Thoracic aorta (tissue), 2 donors: ENCODE results near the gene SEMA6C. TPM values are rescaled to one million over a fixed set of nuclear protein-coding genes. Genes with fewer than 3 reads are reported as not detected.
"Not testable (repeated sequence)": the region's sequence is repeated elsewhere in the genome, so short reads cannot be mapped to it uniquely, and the experiment has no call there.

ENCODE experiments used
- ATAC-seq: fragments of 150-250 bp; one replicate; pipeline ENCODE4 v1.8.0; 2017; ENCODE audit warnings: low read depth; ENCODE audit not compliant: insufficient number of reproducible peaks, low FRiP score
- DNase-seq: peaks from one replicate; pipeline ENCODE4 v3.0.0-alpha.2; 2020; ENCODE audit warnings: low spot score
- H3K27ac ChIP-seq, 2 donors: fragments of 200-600 bp; sonication (generic); 1 replicate in 1 of 2; 2 replicates in 1 of 2; pipeline ENCODE4 v1.5.1; 2016; ENCODE audit warnings: mild to moderate bottlenecking in 2 of 2, moderate library complexity in 2 of 2
- H3K27me3 ChIP-seq: fragments of 200-600 bp; sonication (generic); replicated peaks from 2 replicates; pipeline ENCODE4 v1.6.0; 2016; ENCODE audit warnings: mild to moderate bottlenecking; ENCODE audit not compliant: insufficient read depth
- H3K36me3 ChIP-seq: fragments of 200-600 bp; sonication (generic); one replicate; pipeline ENCODE4 v1.5.1; 2016
- H3K4me1 ChIP-seq, 2 donors: fragments of 200-600 bp; sonication (generic); 1 replicate in 1 of 2; 2 replicates in 1 of 2; pipeline versions ENCODE4 v1.5.1 to v1.6.0; 2016; ENCODE audit warnings: low read depth in 2 of 2, mild to moderate bottlenecking in 1 of 2; ENCODE audit not compliant: control insufficient read depth in 1 of 2
- H3K4me3 ChIP-seq: fragments of 200-600 bp; sonication (generic); 2 replicates; pipeline ENCODE4 v1.5.1; 2016; ENCODE audit warnings: mild to moderate bottlenecking
- H3K9me3 ChIP-seq: fragments of 200-600 bp; sonication (generic); 2 replicates; pipeline ENCODE4 v1.5.1; 2016
- total RNA-seq, 2 donors: library from RNA; depleted of rRNA; stranded (reverse); fragments of >200 nt; gene quantifications; one replicate each; pipeline versions ENCODE4 v1.1.0 to v1.2.3, GENCODE V29; 2016
- TF ChIP-seq, protein P1 (sequence below): fragments of 200-600 bp; sonication (generic); IDR thresholded peaks from one replicate; pipeline ENCODE4 v1.5.1; 2019; ENCODE audit warnings: antibody characterized with exemption

Gene SEMA6C, protein sequence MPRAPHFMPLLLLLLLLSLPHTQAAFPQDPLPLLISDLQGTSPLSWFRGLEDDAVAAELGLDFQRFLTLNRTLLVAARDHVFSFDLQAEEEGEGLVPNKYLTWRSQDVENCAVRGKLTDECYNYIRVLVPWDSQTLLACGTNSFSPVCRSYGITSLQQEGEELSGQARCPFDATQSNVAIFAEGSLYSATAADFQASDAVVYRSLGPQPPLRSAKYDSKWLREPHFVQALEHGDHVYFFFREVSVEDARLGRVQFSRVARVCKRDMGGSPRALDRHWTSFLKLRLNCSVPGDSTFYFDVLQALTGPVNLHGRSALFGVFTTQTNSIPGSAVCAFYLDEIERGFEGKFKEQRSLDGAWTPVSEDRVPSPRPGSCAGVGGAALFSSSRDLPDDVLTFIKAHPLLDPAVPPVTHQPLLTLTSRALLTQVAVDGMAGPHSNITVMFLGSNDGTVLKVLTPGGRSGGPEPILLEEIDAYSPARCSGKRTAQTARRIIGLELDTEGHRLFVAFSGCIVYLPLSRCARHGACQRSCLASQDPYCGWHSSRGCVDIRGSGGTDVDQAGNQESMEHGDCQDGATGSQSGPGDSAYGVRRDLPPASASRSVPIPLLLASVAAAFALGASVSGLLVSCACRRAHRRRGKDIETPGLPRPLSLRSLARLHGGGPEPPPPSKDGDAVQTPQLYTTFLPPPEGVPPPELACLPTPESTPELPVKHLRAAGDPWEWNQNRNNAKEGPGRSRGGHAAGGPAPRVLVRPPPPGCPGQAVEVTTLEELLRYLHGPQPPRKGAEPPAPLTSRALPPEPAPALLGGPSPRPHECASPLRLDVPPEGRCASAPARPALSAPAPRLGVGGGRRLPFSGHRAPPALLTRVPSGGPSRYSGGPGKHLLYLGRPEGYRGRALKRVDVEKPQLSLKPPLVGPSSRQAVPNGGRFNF
- total RNA-seq: 1 to 10 TPM; 6.3 to 6.8 TPM

DNA sequence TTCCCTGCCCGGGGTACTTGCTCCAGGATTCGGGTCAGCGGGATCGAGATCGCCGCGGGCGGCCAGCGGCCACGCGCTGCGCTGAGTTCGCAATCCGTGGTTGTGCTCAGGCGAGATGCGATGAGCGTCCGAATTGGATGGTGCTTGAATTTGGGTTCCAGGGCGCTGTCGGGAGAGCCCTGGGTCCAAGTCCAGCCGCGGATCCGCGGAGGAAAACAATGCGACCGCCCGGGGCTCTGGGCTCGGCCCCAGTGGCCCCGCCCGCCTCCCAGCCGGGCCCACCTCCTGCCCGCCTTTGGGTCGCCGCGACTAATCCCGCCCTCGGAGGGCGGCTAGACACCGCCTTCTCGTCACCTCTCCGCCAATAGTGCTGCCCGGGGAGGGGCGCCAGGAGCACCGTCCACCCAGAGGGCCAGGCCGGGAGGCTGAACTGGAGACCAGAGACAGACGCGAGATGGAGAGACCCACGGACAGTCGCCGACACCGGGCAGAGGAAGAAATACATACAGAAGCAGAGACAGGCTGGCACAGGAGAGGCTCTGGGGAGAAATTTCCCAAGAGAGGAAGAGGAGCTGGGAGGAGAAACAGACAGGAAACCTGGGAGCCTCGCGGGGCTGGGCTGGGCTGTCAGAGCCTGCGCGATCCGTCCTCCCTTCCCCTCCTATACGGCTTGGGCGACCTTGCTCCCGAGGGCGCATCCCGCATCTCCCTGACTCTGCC is at the start of gene SEMA6C:
TSS of gene SEMA6C (minus strand) at position 220 of the 720 bp plus-strand sequence. CDS start 4,010 bp downstream, outside the sequence.
- ATAC-seq: peak; percentile 74
- Histone ChIP-seq H3K36me3 (no peaks in the 10 kb centered on the region), H3K27ac (peak within 1 kb of the TSS; percentile 66 to 81), H3K4me1 (peaks cover 11 to 40% of the 10 kb centered on the region in 2 donors), H3K4me3 (peak within 1 kb of the TSS; percentile 86), H3K27me3 (no peaks in the 10 kb centered on the region), H3K9me3 (no peaks in the 10 kb centered on the region)
- TF ChIP-seq, protein P1, sequence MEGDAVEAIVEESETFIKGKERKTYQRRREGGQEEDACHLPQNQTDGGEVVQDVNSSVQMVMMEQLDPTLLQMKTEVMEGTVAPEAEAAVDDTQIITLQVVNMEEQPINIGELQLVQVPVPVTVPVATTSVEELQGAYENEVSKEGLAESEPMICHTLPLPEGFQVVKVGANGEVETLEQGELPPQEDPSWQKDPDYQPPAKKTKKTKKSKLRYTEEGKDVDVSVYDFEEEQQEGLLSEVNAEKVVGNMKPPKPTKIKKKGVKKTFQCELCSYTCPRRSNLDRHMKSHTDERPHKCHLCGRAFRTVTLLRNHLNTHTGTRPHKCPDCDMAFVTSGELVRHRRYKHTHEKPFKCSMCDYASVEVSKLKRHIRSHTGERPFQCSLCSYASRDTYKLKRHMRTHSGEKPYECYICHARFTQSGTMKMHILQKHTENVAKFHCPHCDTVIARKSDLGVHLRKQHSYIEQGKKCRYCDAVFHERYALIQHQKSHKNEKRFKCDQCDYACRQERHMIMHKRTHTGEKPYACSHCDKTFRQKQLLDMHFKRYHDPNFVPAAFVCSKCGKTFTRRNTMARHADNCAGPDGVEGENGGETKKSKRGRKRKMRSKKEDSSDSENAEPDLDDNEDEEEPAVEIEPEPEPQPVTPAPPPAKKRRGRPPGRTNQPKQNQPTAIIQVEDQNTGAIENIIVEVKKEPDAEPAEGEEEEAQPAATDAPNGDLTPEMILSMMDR: no peak
- peak; percentile 78 for DNase-seq

DNA sequence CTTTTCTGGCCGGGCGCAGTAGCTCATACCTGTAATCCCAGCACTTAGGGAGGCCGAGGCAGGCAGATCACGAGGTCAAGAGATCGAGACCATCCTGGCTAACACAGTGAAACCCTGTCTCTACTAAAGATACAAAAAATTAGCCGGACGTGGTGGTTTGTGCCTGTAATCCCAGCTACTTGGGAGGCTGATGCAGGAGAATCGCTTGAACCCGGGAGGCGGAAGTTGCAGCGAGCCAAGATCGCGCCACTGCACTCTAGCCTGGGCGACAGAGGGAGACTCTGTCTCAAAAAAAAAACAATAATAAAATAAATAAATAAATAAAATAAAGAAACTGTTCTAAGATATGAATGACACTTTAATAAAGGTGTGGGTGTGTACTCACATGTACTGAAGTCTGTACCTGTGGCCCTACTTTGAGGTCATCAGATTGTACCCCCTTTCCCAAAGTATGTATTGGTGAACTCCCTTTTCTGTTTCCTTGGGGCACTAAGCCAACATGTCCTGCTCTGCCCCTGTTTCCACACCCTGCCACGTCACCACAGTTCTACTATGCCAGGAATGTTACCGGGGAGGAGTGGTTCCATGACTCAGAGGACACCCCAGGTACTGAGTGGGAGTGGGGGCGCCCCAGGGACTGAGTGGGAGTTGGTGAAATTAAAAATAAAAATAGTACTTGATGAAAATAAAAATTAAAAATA is 48.6 kb upstream of the SEMA6C start:
- H3K4me3 ChIP-seq: not testable (repeated sequence)

DNA sequence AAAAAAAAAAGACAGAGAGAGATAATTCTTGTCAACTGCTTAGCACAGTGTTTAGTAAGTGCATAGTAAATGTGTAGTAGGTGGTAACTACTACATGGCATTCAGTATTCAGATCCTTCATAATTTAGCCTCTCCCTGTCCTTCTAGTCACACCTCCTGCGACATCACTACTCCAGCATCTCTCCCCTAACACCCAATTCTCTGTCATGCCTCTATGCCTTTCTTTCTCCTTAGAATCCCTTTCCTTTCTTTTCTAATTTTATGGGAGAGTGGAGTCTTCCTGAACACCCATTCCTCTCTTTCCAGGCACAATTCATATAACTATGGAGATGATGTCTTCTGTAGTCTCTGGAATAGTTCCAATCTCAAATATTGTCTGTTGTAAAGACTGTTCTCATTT is 47.4 kb upstream of the SEMA6C start:
- DNase-seq (no peak), ATAC-seq (no peak)
- TF ChIP-seq, protein P1: no peak
- Histone ChIP-seq H3K4me3 (no peak overlapping the region), H3K9me3 (no peaks in the 10 kb centered on the region), H3K36me3 (no peaks in the 10 kb centered on the region), H3K27ac (no peak overlapping the region), H3K4me1 (peaks cover 11 to 19% of the 10 kb centered on the region in 2 donors), H3K27me3 (no peaks in the 10 kb centered on the region)

More for the DNA sequence above, 48.6 kb upstream of the SEMA6C start:
- H3K9me3 ChIP-seq, H3K36me3 ChIP-seq, H3K27ac ChIP-seq, ATAC-seq, H3K27me3 ChIP-seq: not testable (repeated sequence)
- DNase-seq: peak; percentile 49
- H3K4me1 ChIP-seq: peaks cover 8 to 22% of the 10 kb centered on the region in 2 donors

DNA sequence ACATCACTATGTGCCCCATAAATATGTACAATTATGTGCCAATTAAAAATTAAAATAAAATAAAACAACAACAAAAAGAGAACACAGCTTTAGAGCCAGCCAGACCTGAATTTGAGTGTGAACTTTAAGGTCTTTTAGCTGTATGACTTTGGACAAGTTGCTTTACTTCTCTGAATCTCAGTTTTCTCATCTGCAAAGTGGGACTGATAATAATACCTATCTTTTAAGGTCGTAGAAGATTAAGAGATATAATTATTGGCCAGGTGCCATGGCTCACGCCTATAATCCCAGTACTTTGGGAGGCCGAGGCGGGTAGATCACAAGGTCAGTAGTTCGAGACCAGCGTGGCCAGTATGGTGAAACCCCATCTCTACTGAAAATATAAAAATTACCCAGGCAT is 46.9 kb upstream of the SEMA6C start:
- TF ChIP-seq, protein P1: no peak
- DNase-seq (no peak), ATAC-seq (no peak)
- Histone ChIP-seq H3K27me3 (no peaks in the 10 kb centered on the region), H3K4me3 (no peak overlapping the region), H3K27ac (no peak overlapping the region), H3K36me3 (no peaks in the 10 kb centered on the region), H3K9me3 (no peaks in the 10 kb centered on the region), H3K4me1 (peaks cover 17 to 24% of the 10 kb centered on the region in 2 donors)

DNA sequence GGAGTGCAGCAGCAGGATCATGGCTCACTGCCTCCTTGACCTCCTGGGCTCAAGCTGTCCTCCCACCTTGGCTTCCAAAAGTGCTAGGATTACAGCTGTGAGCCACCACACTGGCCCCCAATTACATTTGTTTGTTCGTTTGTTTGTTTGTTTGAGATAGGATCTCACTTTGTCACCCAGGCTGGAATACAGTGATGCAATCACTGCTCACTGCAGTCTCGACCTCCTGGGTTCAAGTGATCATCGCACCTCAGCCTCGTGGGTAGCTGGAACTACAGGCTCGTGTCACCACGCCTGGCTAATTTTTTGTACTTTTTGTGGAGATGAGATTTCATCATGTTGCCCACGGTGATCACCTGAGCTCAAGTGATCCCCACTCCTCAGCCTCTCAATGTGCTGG is 45.6 kb upstream of the SEMA6C start:
- Histone ChIP-seq H3K27me3 (no peaks in the 10 kb centered on the region), H3K27ac (no peak overlapping the region), H3K4me1 (peaks cover 22 to 30% of the 10 kb centered on the region in 2 donors), H3K4me3 (no peak overlapping the region), H3K36me3 (no peaks in the 10 kb centered on the region), H3K9me3 (no peaks in the 10 kb centered on the region)
- TF ChIP-seq, protein P1: no peak
- DNase-seq (no peak), ATAC-seq (no peak)
